ENCODE data around the gene INPP5D.

INPP5D gene

GRCh38 chr2:233042549-233042948 lies 17.6 kb upstream of the INPP5D start:
- Histone ChIP-seq H3K9ac (ENCODE audit: low read length) (no peak overlapping the region), H4K20me1 (ENCODE audit: insufficient read depth, low read length) (no peaks in the 10 kb centered on the region), H3K79me2 (ENCODE audit: low read length) (no peaks in the 10 kb centered on the region), H3K36me3 (replicated peaks; ENCODE audit: low read depth, low read length) (no peaks in the 10 kb centered on the region), H3K9me3 (ENCODE audit: insufficient read depth, low read length) (no peaks in the 10 kb centered on the region), H3K27ac (ENCODE audit: low read length) (no peak overlapping the region), H2AFZ (ENCODE audit: low read depth, low read length) (no peak overlapping the region), H3K4me3 (ENCODE audit: low read length) (no peak overlapping the region), H3K4me1 (ENCODE audit: low read length) (no peaks in the 10 kb centered on the region), H3K27me3 (ENCODE audit: low read depth, low read length) (no peaks in the 10 kb centered on the region), H3K4me2 (ENCODE audit: low read length) (no peak overlapping the region)
- TF ChIP-seq EZH2phosphoT487 (IDR thresholded peaks at IDR 0.05; ENCODE audit: low read depth) (no peak), CTCF (IDR thresholded peaks at IDR 0.05; ENCODE audit: low read depth, low read length) (no peak)

- no peak overlapping the region for H3K4me3 ChIP-seq (ENCODE audit: low read length)
- H3K36me3 ChIP-seq (replicated peaks; ENCODE audit: low read depth, low read length), result no peaks in the 10 kb centered on the region
- H3K79me2 ChIP-seq (ENCODE audit: low read length), result no peaks in the 10 kb centered on the region
- H3K27me3 ChIP-seq (ENCODE audit: low read depth, low read length), result no peaks in the 10 kb centered on the region
- H3K9me3 ChIP-seq (ENCODE audit: insufficient read depth, low read length), result no peaks in the 10 kb centered on the region
- no peak overlapping the region for H3K4me2 ChIP-seq (ENCODE audit: low read length)
- H4K20me1 ChIP-seq (ENCODE audit: insufficient read depth, low read length), result no peaks in the 10 kb centered on the region
- H3K9ac ChIP-seq (ENCODE audit: low read length), result no peak overlapping the region
- H3K4me1 ChIP-seq (ENCODE audit: low read length), result no peaks in the 10 kb centered on the region
- H3K27ac ChIP-seq (ENCODE audit: low read length), result no peak overlapping the region
- H2AFZ ChIP-seq (ENCODE audit: low read depth, low read length), result no peak overlapping the region
- TF ChIP-seq CTCF (IDR thresholded peaks at IDR 0.05; ENCODE audit: low read depth, low read length) (no peak), EZH2phosphoT487 (IDR thresholded peaks at IDR 0.05; ENCODE audit: low read depth) (no peak)
These were observed 15.1 kb upstream of the INPP5D start for GRCh38 chr2:233044974-233045605.

- Histone ChIP-seq H3K4me3 (ENCODE audit: low read length) (no peak overlapping the region), H3K79me2 (ENCODE audit: low read length) (no peaks in the 10 kb centered on the region), H3K27me3 (ENCODE audit: low read depth, low read length) (no peaks in the 10 kb centered on the region), H3K4me1 (ENCODE audit: low read length) (no peaks in the 10 kb centered on the region), H3K27ac (ENCODE audit: low read length) (no peak overlapping the region), H2AFZ (ENCODE audit: low read depth, low read length) (no peak overlapping the region), H3K9ac (ENCODE audit: low read length) (no peak overlapping the region), H3K9me3 (ENCODE audit: insufficient read depth, low read length) (no peaks in the 10 kb centered on the region), H4K20me1 (ENCODE audit: insufficient read depth, low read length) (no peaks in the 10 kb centered on the region), H3K4me2 (ENCODE audit: low read length) (no peak overlapping the region), H3K36me3 (replicated peaks; ENCODE audit: low read depth, low read length) (no peaks in the 10 kb centered on the region)
- TF ChIP-seq EZH2phosphoT487 (IDR thresholded peaks at IDR 0.05; ENCODE audit: low read depth) (no peak), CTCF (IDR thresholded peaks at IDR 0.05; ENCODE audit: low read depth, low read length) (no peak)
These were observed 12.9 kb upstream of the INPP5D start for GRCh38 chr2:233047206-233047605.

GRCh38 chr2:233047667-233048066 lies 12.5 kb upstream of the INPP5D start:
- no peaks in the 10 kb centered on the region for H3K9me3 ChIP-seq (ENCODE audit: insufficient read depth, low read length)
- TF ChIP-seq CTCF (IDR thresholded peaks at IDR 0.05; ENCODE audit: low read depth, low read length), result no peak
- TF ChIP-seq EZH2phosphoT487 (IDR thresholded peaks at IDR 0.05; ENCODE audit: low read depth), result no peak
- H3K36me3 ChIP-seq (replicated peaks; ENCODE audit: low read depth, low read length), result no peaks in the 10 kb centered on the region
- H2AFZ ChIP-seq (ENCODE audit: low read depth, low read length), result no peak overlapping the region
- H3K27ac ChIP-seq (ENCODE audit: low read length), result no peak overlapping the region
- H3K4me3 ChIP-seq (ENCODE audit: low read length), result no peak overlapping the region
- H3K79me2 ChIP-seq (ENCODE audit: low read length), result no peaks in the 10 kb centered on the region
- no peak overlapping the region for H3K9ac ChIP-seq (ENCODE audit: low read length)
- no peaks in the 10 kb centered on the region for H3K27me3 ChIP-seq (ENCODE audit: low read depth, low read length)
- no peak overlapping the region for H3K4me2 ChIP-seq (ENCODE audit: low read length)
- no peaks in the 10 kb centered on the region for H4K20me1 ChIP-seq (ENCODE audit: insufficient read depth, low read length)
- no peaks in the 10 kb centered on the region for H3K4me1 ChIP-seq (ENCODE audit: low read length)

Measured in OCI-LY3 (cell line).